GM12872 (cell line): ENCODE measurements around the gene GSG1L.

Experiments
- CTCF ChIP-seq: IDR thresholded peaks from 3 replicates; pipeline ENCODE4 v1.5.1; 2011; ENCODE audit warnings: low read depth, mild to moderate bottlenecking, low read length, moderate library complexity; ENCODE audit not compliant: insufficient read depth

GSG1L gene

GRCh38 chr16:27867122-27868110 lies 196.1 kb downstream of the GSG1L start:
- peak; percentile 66; the same call in 2 of the 3 replicates for TF ChIP-seq CTCF

- no peak for TF ChIP-seq CTCF
Observed at GRCh38 chr16:27863377-27863776, 200.1 kb downstream of the GSG1L start.

- TF ChIP-seq CTCF = no peak
Observed at GRCh38 chr16:27862953-27863352, 200.6 kb downstream of the GSG1L start.

- TF ChIP-seq CTCF = no peak
Observed at GRCh38 chr16:27860091-27860490, 203.4 kb downstream of the GSG1L start.

- TF ChIP-seq CTCF = peak; percentile 33; the same call in 2 of the 3 replicates
Observed at GRCh38 chr16:27859020-27859419, 204.5 kb downstream of the GSG1L start.

GRCh38 chr16:27853651-27854050 lies 209.9 kb downstream of the GSG1L start:
- no peak for TF ChIP-seq CTCF

GRCh38 chr16:27853101-27853500 lies 210.4 kb downstream of the GSG1L start:
- TF ChIP-seq CTCF = no peak
